OCI-LY7 (cell line): ENCODE data around the gene ERBIN. TPM values are rescaled to one million over a fixed set of nuclear protein-coding genes. Genes with fewer than 3 reads are reported as not detected.

Experiments used
- BruUV-seq: library from RNA; stranded (reverse); fragments of 400-500 nt; replicated peaks from 2 replicates; lab custom pipeline; 2021; lab: Mats Ljungman, UMichigan
- CTCF ChIA-PET: fragments of 300-600 bp; sonication (Branson Sonifier 250); formaldehyde crosslinking; loops from one replicate; lab custom pipeline; 2022; ENCODE audit warnings: antibody characterized with exemption; ENCODE audit not compliant: unreplicated experiment; lab: Charles Lee
- POLR2A ChIA-PET: fragments of 300-600 bp; sonication (Branson Sonifier 250); formaldehyde crosslinking; loops from one replicate; lab custom pipeline; 2022; ENCODE audit warnings: antibody characterized with exemption; lab: Charles Lee
- DNase-seq: peaks from one replicate; pipeline ENCODE4 v3.0.0-alpha.2; 2015; ENCODE audit warnings: low spot score
- H2AFZ ChIP-seq: fragments of 200-600 bp; sonication (generic), shearing (Covaris generic); 2 replicates; pipeline ENCODE4 v1.6.1; 2014; ENCODE audit warnings: mild to moderate bottlenecking, antibody characterized with exemption, low read length, moderate library complexity
- H3K27ac ChIP-seq: fragments of 200-600 bp; sonication (generic); 2 replicates; pipeline ENCODE4 v1.5.1; 2014; ENCODE audit warnings: mixed run types, low read depth, mild to moderate bottlenecking, moderate library complexity, low read length, inconsistent platforms; ENCODE audit not compliant: poor library complexity, severe bottlenecking
- H3K36me3 ChIP-seq: fragments of 200-600 bp; sonication (generic); 2 replicates; pipeline ENCODE4 v1.6.1; 2014; ENCODE audit warnings: mild to moderate bottlenecking, antibody characterized with exemption, low read length, moderate library complexity, mixed read lengths; ENCODE audit not compliant: insufficient read depth
- H3K4me1 ChIP-seq: fragments of 200-600 bp; sonication (generic); 2 replicates; pipeline ENCODE4 v1.5.1; 2014; ENCODE audit warnings: mild to moderate bottlenecking, low read length; ENCODE audit not compliant: insufficient read depth, poor library complexity, severe bottlenecking
- H3K4me2 ChIP-seq: fragments of 200-600 bp; sonication (generic); 2 replicates; pipeline ENCODE4 v1.6.1; 2014; ENCODE audit warnings: mild to moderate bottlenecking, low read length
- H3K4me3 ChIP-seq: fragments of 200-600 bp; sonication (generic); 2 replicates; pipeline ENCODE4 v1.5.1; 2014; ENCODE audit warnings: mild to moderate bottlenecking, low read depth, low read length; ENCODE audit not compliant: poor library complexity, severe bottlenecking
- H3K79me2 ChIP-seq: fragments of 200-600 bp; sonication (generic); 2 replicates; pipeline ENCODE4 v1.6.1; 2016; ENCODE audit warnings: low read depth, mild to moderate bottlenecking, low read length, moderate library complexity, mixed read lengths; ENCODE audit not compliant: insufficient read depth
- H3K9me2 ChIP-seq: fragments of 200-600 bp; sonication (generic); 2 replicates; pipeline ENCODE4 v1.6.1; 2016; ENCODE audit warnings: mild to moderate bottlenecking, low read length, mixed read lengths; ENCODE audit not compliant: insufficient read depth
- H3K9me3 ChIP-seq: fragments of 200-600 bp; sonication (generic); 2 replicates; pipeline ENCODE4 v1.6.1; 2014; ENCODE audit warnings: mild to moderate bottlenecking, mixed run types, low read length, mixed read lengths
- H4K20me1 ChIP-seq: fragments of 200-600 bp; sonication (generic); 2 replicates; pipeline ENCODE4 v1.6.1; 2014; ENCODE audit warnings: mild to moderate bottlenecking, antibody characterized with exemption, low read length, moderate library complexity, mixed read lengths; ENCODE audit not compliant: insufficient read depth
- CTCF ChIP-seq: fragments of 200-600 bp; sonication (generic); conservative IDR thresholded peaks from 2 replicates; pipeline ENCODE4 v1.5.1; 2014; ENCODE audit warnings: mild to moderate bottlenecking, antibody characterized with exemption, low read length, moderate library complexity, mixed read lengths
- EZH2phosphoT487 ChIP-seq: fragments of 200-600 bp; sonication (generic); IDR thresholded peaks from 2 replicates; pipeline ENCODE4 v1.6.1; 2018; ENCODE audit warnings: low read depth, borderline replicate concordance, mild to moderate bottlenecking, mixed run types, antibody characterized with exemption, low read length, moderate library complexity, mixed read lengths
- intact Hi-C: fragments of 100-400 bp; cut with micrococcal nuclease; formaldehyde crosslinking; loops from one replicate; pipeline ENCODE4 v1.10.0; 2022; ENCODE audit not compliant: unreplicated experiment
- total RNA-seq, 2 experiments: library from RNA; depleted of rRNA in 1 of 2; stranded (reverse); fragments of >200 nt in 1 of 2; shearing (Covaris generic) in 1 of 2; gene quantifications; 2 replicates each; pipeline ENCODE4 v1.2.3, GENCODE V29; 2014 to 2022

The ERBIN gene
- total RNA-seq, 2 experiments from 2014 or later = 84.5 to 132 TPM

GRCh38 chr5:65923339-65923738, 3.0 kb upstream of the ERBIN start:
- CTCF ChIA-PET = no interaction called here
- intact Hi-C loops = loop anchor here (10.0 kb wide), 1 partner anchor 1281 kb away; no protein-coding TSS in a partner anchor
- no peak overlapping the region for H3K27ac ChIP-seq

DNA sequence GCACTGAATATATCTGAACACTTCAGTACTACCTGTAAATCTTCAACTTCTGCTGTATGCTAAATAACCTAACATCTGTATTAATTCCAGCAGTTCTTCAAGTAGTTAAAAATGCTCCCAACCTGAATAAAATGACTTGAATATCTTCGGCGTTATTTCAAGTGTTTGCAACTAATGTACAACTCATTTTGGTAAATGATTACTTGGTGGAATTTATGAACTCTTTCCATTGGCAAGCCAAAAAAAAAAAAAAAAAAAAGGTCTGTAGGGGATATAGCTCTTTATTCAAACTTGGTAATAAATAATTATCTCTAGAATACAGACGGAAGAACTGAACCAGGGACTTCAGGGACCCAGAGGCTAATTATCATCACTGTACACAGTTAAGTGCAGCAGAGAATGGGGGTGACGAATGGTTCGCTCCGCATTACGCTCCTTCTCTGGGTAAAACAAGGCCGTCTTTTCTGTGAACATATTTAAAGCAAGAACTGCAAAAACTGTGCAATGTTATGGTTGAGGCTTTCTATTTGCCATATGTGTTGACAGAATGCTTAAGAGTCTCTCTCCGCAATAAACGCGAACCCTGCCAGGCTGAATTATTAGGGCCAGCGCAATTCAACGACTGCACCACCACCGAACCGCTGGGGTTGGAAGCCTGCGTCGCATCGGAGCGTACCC, 1.9 kb upstream of the ERBIN start:
- H3K27ac ChIP-seq = peak overlapping the region; percentile 97
- DNase-seq = peak; percentile 61
- POLR2A ChIA-PET = interaction anchor here (0.6 to 1.5 kb wide), 16 partner anchors 13 to 1225 kb away, joined by 3 to 7 read pairs (median 4); partner anchors contain the start of gene ADAMTS6
- intact Hi-C loops = loop anchor here (1.0 to 10.0 kb wide), 5 partner anchors 88 to 1280 kb away; partner anchors contain the start of genes NLN, SGTB and SREK1
- H3K4me1 ChIP-seq = peaks cover 18% of the 10 kb centered on the region
- H3K4me3 ChIP-seq = peak overlapping the region; percentile 83
- H4K20me1 ChIP-seq = peaks cover 26% of the 10 kb centered on the region
- peak overlapping the region; percentile 88 for H3K4me2 ChIP-seq
- peaks cover 11% of the 10 kb centered on the region; the same call in 1 of the 2 replicates for H3K36me3 ChIP-seq
- H3K9me3 ChIP-seq = no peaks in the 10 kb centered on the region
- peaks cover 33% of the 10 kb centered on the region for H3K79me2 ChIP-seq
- no peak for TF ChIP-seq CTCF
- TF ChIP-seq EZH2phosphoT487 = no peak
- peak overlapping the region; percentile 72; the same call in 1 of the 2 replicates for H2AFZ ChIP-seq
- TSS peak; percentile 74 for BruUV-seq
- CTCF ChIA-PET = no interaction called here
- no peaks in the 10 kb centered on the region for H3K9me2 ChIP-seq

More at GRCh38 chr5:65923339-65923738, 3.0 kb upstream of the ERBIN start:
- no peak for DNase-seq
- no TSS peak for BruUV-seq
- Histone ChIP-seq H3K79me2 (peaks cover 21% of the 10 kb centered on the region), H4K20me1 (peaks cover 15% of the 10 kb centered on the region; the same call in 1 of the 2 replicates), H3K9me2 (no peaks in the 10 kb centered on the region), H3K4me2 (peak overlapping the region; percentile 88; the same call in 1 of the 2 replicates), H3K4me1 (peaks cover 9% of the 10 kb centered on the region), H3K4me3 (no peak overlapping the region), H2AFZ (no peak overlapping the region), H3K36me3 (no peaks in the 10 kb centered on the region), H3K9me3 (no peaks in the 10 kb centered on the region)
- POLR2A ChIA-PET = interaction anchor here (0.8 to 1.5 kb wide), 4 partner anchors 14 to 442 kb away, joined by 3 to 5 read pairs (median 4); partner anchors contain the start of gene ADAMTS6
- TF ChIP-seq CTCF (no peak), EZH2phosphoT487 (no peak)
